H1 (cell line): Measurements from ENCODE around the gene MRPL20. TPM values are rescaled to one million over a fixed set of nuclear protein-coding genes. Genes with fewer than 3 reads are reported as not detected.

ENCODE experiments used
- CTCF ChIA-PET: fragments of 300-600 bp; sonication (Branson Sonifier 250); formaldehyde crosslinking; loops from one replicate; lab custom pipeline; 2021; ENCODE audit not compliant: partially characterized antibody; lab: Charles Lee
- POLR2A ChIA-PET: fragments of 300-600 bp; sonication (Branson Sonifier 250); formaldehyde crosslinking; loops from one replicate; lab custom pipeline; 2021; ENCODE audit warnings: inconsistent platforms; ENCODE audit not compliant: partially characterized antibody; lab: Charles Lee
- DNase-seq, 2 experiments: peaks; one replicate each; pipeline versions ENCODE4 v3.0.0 to v3.0.0-alpha.2; 2010 to 2022; ENCODE audit warnings: low spot score in 2 of 2, low read depth in 1 of 2, mixed read lengths in 1 of 2
- FAIRE-seq: peaks from 2 replicates; lab custom pipeline; 2011; peaks lifted over from hg19 to GRCh38; lab: Jason Lieb, UNC
- H2AFZ ChIP-seq: 2 replicates; pipeline ENCODE4 v1.8.1; 2012; ENCODE audit warnings: low read length, inconsistent platforms
- H2AK5ac ChIP-seq: 2 replicates; pipeline ENCODE4 v1.6.1; 2013; ENCODE audit warnings: low read depth, low read length
- H2BK120ac ChIP-seq: replicated peaks from 2 replicates; pipeline ENCODE3; 2013; ENCODE audit warnings: low read depth, low read length, inconsistent platforms
- H2BK12ac ChIP-seq: 2 replicates; pipeline ENCODE4 v1.6.1; 2013; ENCODE audit warnings: low read depth, low read length
- H2BK15ac ChIP-seq: 2 replicates; pipeline ENCODE4 v1.6.1; 2013; ENCODE audit warnings: low read length
- H2BK20ac ChIP-seq: 2 replicates; pipeline ENCODE4 v1.6.1; 2013; ENCODE audit warnings: low read length
- H2BK5ac ChIP-seq: 2 replicates; pipeline ENCODE4 v1.6.1; 2013; ENCODE audit warnings: low read depth, low read length
- H3K14ac ChIP-seq: 2 replicates; pipeline ENCODE4 v1.6.1; 2013; ENCODE audit warnings: inconsistent platforms; ENCODE audit not compliant: insufficient read length
- H3K18ac ChIP-seq: 2 replicates; pipeline ENCODE4 v1.6.1; 2013; ENCODE audit warnings: low read length; ENCODE audit errors: extremely low read depth
- H3K23ac ChIP-seq: 2 replicates; pipeline ENCODE4 v1.6.1; 2013; ENCODE audit warnings: inconsistent platforms; ENCODE audit not compliant: insufficient read length
- H3K23me2 ChIP-seq: 2 replicates; pipeline ENCODE4 v1.6.1; 2013; ENCODE audit warnings: low read depth, low read length
- H3K27ac ChIP-seq: 2 replicates; pipeline ENCODE4 v1.6.1; 2011; ENCODE audit warnings: low read depth, low read length, inconsistent platforms
- H3K27me3 ChIP-seq, 4 experiments: replicated peaks in 1 of 4; 1 replicate in 1 of 4; 2 replicates in 3 of 4; pipeline versions ENCODE4 v1.6.1 to v1.8.1; 2011 to 2013; ENCODE audit warnings: low read length in 3 of 4, mild to moderate bottlenecking in 3 of 4, inconsistent platforms in 2 of 4, mixed read lengths in 2 of 4, moderate library complexity in 1 of 4; ENCODE audit not compliant: control insufficient read depth in 3 of 4, insufficient read depth in 3 of 4; ENCODE audit errors: extremely low read depth in 1 of 4
- H3K36me3 ChIP-seq, 4 experiments: 2 replicates each; pipeline versions ENCODE4 v1.6.1 to v1.8.1; 2011 to 2013; ENCODE audit warnings: mild to moderate bottlenecking in 4 of 4, low read length in 3 of 4, moderate library complexity in 2 of 4, control low read depth in 1 of 4, inconsistent platforms in 1 of 4; ENCODE audit not compliant: insufficient read depth in 4 of 4, control insufficient read depth in 2 of 4
- H3K4ac ChIP-seq: replicated peaks from 2 replicates; pipeline ENCODE3; 2013; ENCODE audit warnings: low read length, low read depth, mixed read lengths, inconsistent platforms; ENCODE audit not compliant: insufficient read length
- H3K4me1 ChIP-seq, 4 experiments: replicated peaks in 1 of 4; 1 replicate in 1 of 4; 2 replicates in 3 of 4; pipeline versions ENCODE4 v1.6.1 to v1.8.1; 2011 to 2013; ENCODE audit warnings: low read length in 3 of 4, inconsistent platforms in 2 of 4, mixed read lengths in 1 of 4; ENCODE audit not compliant: insufficient read depth in 4 of 4, control insufficient read depth in 3 of 4
- H3K4me2 ChIP-seq, 2 experiments: 2 replicates each; pipeline versions ENCODE4 v1.6.1 to v1.8.1; 2011 to 2013; ENCODE audit warnings: low read depth in 2 of 2, low read length in 2 of 2, control low read depth in 1 of 2, inconsistent platforms in 1 of 2, mild to moderate bottlenecking in 1 of 2; ENCODE audit not compliant: insufficient read depth in 1 of 2
- H3K4me3 ChIP-seq, 4 experiments: fragments of 200-600, 300-600 bp in 1 of 4; sonication (generic), shearing (Covaris generic), sonication (Bioruptor Twin) in 1 of 4; 2 replicates each; pipeline versions ENCODE4 v1.5.1 to v1.8.1; 2011 to 2016; ENCODE audit warnings: low read length in 4 of 4, low read depth in 3 of 4, control low read depth in 2 of 4, inconsistent platforms in 2 of 4, mild to moderate bottlenecking in 2 of 4, mixed read lengths in 1 of 4, moderate library complexity in 1 of 4; ENCODE audit not compliant: insufficient read depth in 2 of 4; ENCODE audit errors: extremely low read depth in 1 of 4
- H3K56ac ChIP-seq: replicated peaks from 2 replicates; pipeline ENCODE3; 2013; ENCODE audit warnings: low read depth, mild to moderate bottlenecking, mixed read lengths, low read length, inconsistent platforms; ENCODE audit not compliant: insufficient read length
- H3K79me1 ChIP-seq: 2 replicates; pipeline ENCODE4 v1.6.1; 2013; ENCODE audit warnings: low read depth, low read length, control low read depth
- H3K79me2 ChIP-seq, 2 experiments: 2 replicates each; pipeline versions ENCODE4 v1.6.1 to v1.8.1; 2012 to 2013; ENCODE audit warnings: low read length in 2 of 2, mild to moderate bottlenecking in 2 of 2, inconsistent platforms in 1 of 2; ENCODE audit not compliant: insufficient read depth in 2 of 2, control insufficient read depth in 1 of 2
- H3K9ac ChIP-seq, 4 experiments: replicated peaks in 1 of 4; 1 replicate in 1 of 4; 2 replicates in 3 of 4; pipeline versions ENCODE4 v1.6.1 to v1.8.1; 2011 to 2013; ENCODE audit warnings: low read depth in 3 of 4, low read length in 3 of 4, control low read depth in 2 of 4, mild to moderate bottlenecking in 2 of 4, moderate library complexity in 2 of 4, inconsistent platforms in 1 of 4; ENCODE audit errors: extremely low read depth in 1 of 4
- H3K9me3 ChIP-seq, 2 experiments: 2 replicates each; pipeline versions ENCODE4 v1.6.1 to v1.8.1; 2012 to 2013; ENCODE audit warnings: mild to moderate bottlenecking in 2 of 2, moderate library complexity in 2 of 2, control low read depth in 1 of 2, inconsistent platforms in 1 of 2, low read depth in 1 of 2, low read length in 1 of 2, mixed read lengths in 1 of 2; ENCODE audit not compliant: insufficient read depth in 2 of 2
- H4K20me1 ChIP-seq, 2 experiments: replicated peaks in 1 of 2; 2 replicates each; pipeline versions ENCODE3 to v1.8.1; 2011 to 2013; ENCODE audit warnings: inconsistent platforms in 2 of 2, low read length in 2 of 2, mild to moderate bottlenecking in 1 of 2; ENCODE audit not compliant: insufficient read depth in 2 of 2, control insufficient read depth in 1 of 2
- H4K5ac ChIP-seq: 2 replicates; pipeline ENCODE4 v1.6.1; 2013; ENCODE audit warnings: low read length, low read depth, mixed read lengths, inconsistent platforms; ENCODE audit not compliant: insufficient read length
- H4K8ac ChIP-seq: 2 replicates; pipeline ENCODE4 v1.8.0; 2013; ENCODE audit warnings: mild to moderate bottlenecking, moderate library complexity, low read length, inconsistent platforms; ENCODE audit not compliant: insufficient read depth; ENCODE audit errors: extremely low read depth
- H4K91ac ChIP-seq: replicated peaks from 2 replicates; pipeline ENCODE3; 2013; ENCODE audit warnings: low read length, mixed read lengths, inconsistent platforms; ENCODE audit not compliant: insufficient read length
- ATF2 ChIP-seq: IDR thresholded peaks from 2 replicates; pipeline ENCODE4 v1.6.1; 2012; ENCODE audit warnings: low read length, inconsistent platforms
- ATF3 ChIP-seq: IDR thresholded peaks from 2 replicates; pipeline ENCODE4 v1.6.1; 2011; ENCODE audit warnings: low read depth, mild to moderate bottlenecking, low read length; ENCODE audit not compliant: insufficient read depth
- CEBPB ChIP-seq: IDR thresholded peaks from 2 replicates; pipeline ENCODE4 v1.6.1; 2012; ENCODE audit warnings: low read depth, low read length
- GABPA ChIP-seq: IDR thresholded peaks from 2 replicates; pipeline ENCODE4 v1.6.1; 2011; ENCODE audit warnings: mild to moderate bottlenecking, low read length, moderate library complexity, borderline replicate concordance; ENCODE audit not compliant: insufficient read depth
- GTF2F1 ChIP-seq: IDR thresholded peaks from 2 replicates; pipeline ENCODE4 v1.6.1; 2012; ENCODE audit warnings: low read depth, low read length, improper control_type of control experiment, borderline replicate concordance
- HDAC6 ChIP-seq: IDR thresholded peaks from one replicate; pipeline ENCODE4 v1.7.1; 2012; ENCODE audit warnings: low read depth, mild to moderate bottlenecking, inconsistent platforms, low read length, moderate library complexity
- NANOG ChIP-seq: IDR thresholded peaks from 2 replicates; pipeline ENCODE4 v1.6.1; 2011; ENCODE audit warnings: low read length, low read depth, mild to moderate bottlenecking, inconsistent platforms; ENCODE audit not compliant: insufficient read depth, poor library complexity, severe bottlenecking
- PHF8 ChIP-seq: fragments of 200-600 bp; sonication (generic); conservative IDR thresholded peaks from 2 replicates; pipeline ENCODE4 v1.7.1; 2012; ENCODE audit warnings: low read depth, mild to moderate bottlenecking, inconsistent platforms, low read length, moderate library complexity
- SP1 ChIP-seq: IDR thresholded peaks from 2 replicates; pipeline ENCODE4 v1.6.1; 2011; ENCODE audit warnings: low read depth, low read length
- ZNF274 ChIP-seq: IDR thresholded peaks from 2 replicates; pipeline ENCODE4 v1.7.0; 2012; ENCODE audit warnings: low read length, borderline replicate concordance; ENCODE audit errors: extremely low read depth
- WGBS, 2 experiments: shearing (Covaris generic) in 1 of 2; methylation state at CpG; one replicate each; pipeline versions ENCODE4 v1.1.6 to v1.1.7; 2013 to 2015; ENCODE audit warnings: low lambda C conversion rate in 2 of 2, mixed read lengths in 2 of 2, inconsistent platforms in 1 of 2, low coverage in 1 of 2, missing lambda C conversion rate in 1 of 2; ENCODE audit not compliant: insufficient replicate concordance in 2 of 2, insufficient coverage in 1 of 2, insufficient read length in 1 of 2; ENCODE audit errors: extremely low coverage in 1 of 2, missing lambda C conversion rate in 1 of 2; 5-methylcytosine and 5-hydroxymethylcytosine counted together
- polyA plus RNA-seq, 7 experiments: library from polyadenylated mRNA; depleted of rRNA in 3 of 7; stranded (reverse) in 5 of 7; unstranded in 2 of 7; fragments of >200 nt in 5 of 7; fragments of 200-250 nt in 2 of 7; gene quantifications; 1 replicate in 5 of 7; 2 replicates in 1 of 7; 4 replicates in 1 of 7; pipeline versions ENCODE4 v1.2.1 to v1.2.3, GENCODE V29; 2011 to 2013; ENCODE audit warnings: missing spikeins in 2 of 7, mixed read lengths in 2 of 7
- total RNA-seq: library from RNA; stranded (reverse); fragmentation: NEBNext Ultra II Directional; extraction: Animal tissue kit (Norgen Biotek cat#: 25700); gene quantifications from 2 replicates; pipeline ENCODE4 v1.2.1, GENCODE V29; 2021

Gene MRPL20
- total and polyA plus RNA-seq, 2 of the 8 experiments (the other 6 are each of a cell fraction or from before 2014, with no cell fraction given): 126 to 151 TPM

GRCh38 chr1:1395166-1395565, 11.9 kb downstream of the MRPL20 start:
- H3K79me2 ChIP-seq: peaks cover 6 to 42% of the 10 kb centered on the region in 2 experiments; a peak in 3 of 4 replicates
- TF ChIP-seq ZNF274 (no peak), NANOG (no peak), SP1 (no peak), PHF8 (no peak), ATF3 (no peak), CEBPB (no peak), GABPA (no peak), HDAC6 (no peak), GTF2F1 (no peak), ATF2 (no peak)
- TF ChIP-seq, all 59 proteins: peak for 0
- DNase-seq: no peak
- H3K9me3 ChIP-seq: no peaks in the 10 kb centered on the region
- H3K4me2 ChIP-seq: no peak overlapping the region
- no peak overlapping the region for H3K4ac ChIP-seq
- no peak for FAIRE-seq
- no peak overlapping the region for H3K56ac ChIP-seq
- H4K20me1 ChIP-seq: peaks cover 6 to 17% of the 10 kb centered on the region in 2 experiments
- H2BK15ac ChIP-seq: no peak overlapping the region
- H4K5ac ChIP-seq: no peak overlapping the region
- no peak overlapping the region for H3K4me3 ChIP-seq
- peaks cover 13% of the 10 kb centered on the region for H3K23me2 ChIP-seq
- no peak overlapping the region for H3K9ac ChIP-seq
- H3K36me3 ChIP-seq: peaks cover 44 to 72% (median 57%) of the 10 kb centered on the region in 4 experiments
- H3K23ac ChIP-seq: no peak overlapping the region
- H3K18ac ChIP-seq: no peak overlapping the region
- no peak overlapping the region for H3K14ac ChIP-seq
- 98% methylated on average over 11 of the region's 11 CpGs; no CpG with 5 or more reads in 1 of the 2 experiments for WGBS, 2 experiments
- no peak overlapping the region for H2AK5ac ChIP-seq
- POLR2A ChIA-PET: interaction anchor here (0.7 to 33.4 kb wide), 7 partner anchors 1 to 284 kb away, joined by 3 to 719 read pairs (median 3); partner anchors contain the start of genes ANKRD65, AURKAIP1, CCNL2 and MRPL20
- no peaks in the 10 kb centered on the region for H3K27me3 ChIP-seq
- no peak overlapping the region for H2BK12ac ChIP-seq
- peaks cover 0 to 9% (median 7%) of the 10 kb centered on the region in 4 experiments; a peak in 6 of 7 replicates for H3K4me1 ChIP-seq
- H2AFZ ChIP-seq: no peak overlapping the region
- no peak overlapping the region for H4K8ac ChIP-seq
- H2BK20ac ChIP-seq: no peak overlapping the region
- H3K27ac ChIP-seq: no peak overlapping the region
- CTCF ChIA-PET: interaction anchor here (0.6 to 2.9 kb wide), 4 partner anchors 9 to 123 kb away, joined by 3 to 7 read pairs (median 4); no protein-coding TSS in a partner anchor
- H2BK5ac ChIP-seq: no peak overlapping the region
- H3K79me1 ChIP-seq: peaks cover 13% of the 10 kb centered on the region
- no peak overlapping the region for H4K91ac ChIP-seq
- H2BK120ac ChIP-seq: no peak overlapping the region
